ENCODE data around the gene LGR6. TPM values are rescaled to one million over a fixed set of nuclear protein-coding genes. Genes with fewer than 3 reads are reported as not detected.

The LGR6 gene
- total and polyA plus RNA-seq, 2 donors (not counting 1 experiment from before 2014, with no cell fraction given), result 0.28 TPM; not detected in 1

DNA sequence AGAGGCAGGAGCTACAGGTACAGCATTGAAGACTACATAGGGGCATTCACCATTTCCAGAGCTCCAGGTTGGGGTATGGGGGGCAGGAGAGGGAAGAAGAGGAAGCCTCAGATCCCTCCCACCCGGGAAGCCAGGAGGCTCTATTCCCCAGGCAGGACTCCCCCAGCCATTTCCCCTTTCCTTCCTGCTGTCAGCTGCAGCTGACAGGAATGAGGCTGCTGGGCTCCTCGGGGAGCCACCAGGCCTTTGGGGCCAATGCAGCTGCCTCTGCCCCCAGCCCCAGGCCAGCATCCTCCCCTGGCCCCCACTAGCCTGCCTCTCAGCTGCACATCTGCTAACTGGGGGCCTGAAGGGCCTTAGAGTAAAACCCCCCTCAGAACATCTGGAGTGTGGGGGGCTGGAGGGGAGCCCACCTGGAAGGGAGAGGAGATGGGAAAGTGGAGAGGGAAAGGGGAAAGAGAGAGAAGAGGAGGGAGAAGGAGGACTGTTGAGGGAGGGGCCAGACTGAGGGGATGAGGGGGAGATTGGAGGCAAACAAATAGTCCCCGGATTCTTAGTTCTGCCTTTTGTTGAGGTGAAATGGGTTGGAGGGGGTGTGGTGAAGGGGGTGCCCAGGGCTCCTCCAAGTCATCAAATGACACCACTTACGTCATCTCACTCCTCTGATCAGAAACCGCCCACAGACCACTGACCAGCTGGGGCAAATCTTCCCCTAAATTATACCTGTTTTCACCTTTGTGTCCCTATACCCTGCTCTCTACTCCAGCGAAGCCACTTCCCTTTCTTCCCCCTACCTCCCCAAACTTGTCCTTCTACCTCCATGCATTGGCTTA lies 58.0 kb downstream of the LGR6 start:
- WGBS (ENCODE audit: insufficient coverage), result 24% methylated on average over 6 of the region's 6 CpGs
- Mint-ChIP-seq H3K27me3 (peaks cover 42% of the 10 kb centered on the region), H3K4me3 (no peak overlapping the region), H3K4me1 (no peaks in the 10 kb centered on the region), H3K9me3 (ENCODE audit: insufficient read depth) (no peaks in the 10 kb centered on the region), H3K27ac (no peak overlapping the region)
- POLR2A ChIA-PET, result no interaction called here
- intact Hi-C loops (cut with micrococcal nuclease), result no loop called here
- Histone ChIP-seq H3K79me2 (ENCODE audit: control insufficient read depth, insufficient read depth, low read length) (no peaks in the 10 kb centered on the region), H3K27ac (ENCODE audit: low read length in 2 of 2) (no peak overlapping the region), H2AFZ (ENCODE audit: insufficient read depth, low read depth, low read length, poor library complexity, severe bottlenecking) (no peak overlapping the region), H3K36me3 (replicated peaks in 1 of 2; ENCODE audit: control extremely low read depth in 1 of 2, control insufficient read depth in 1 of 2, extremely low read depth in 1 of 2, insufficient read depth in 2 of 2, low read length in 1 of 2) (no peaks in the 10 kb centered on the region), H3K4me2 (replicated peaks; ENCODE audit: low read depth, low read length, poor library complexity, severe bottlenecking) (no peak overlapping the region), H3K4me3 (ENCODE audit: control extremely low read depth in 1 of 5, extremely low read depth in 1 of 5, insufficient read depth in 1 of 5, low read depth in 2 of 5, low read length in 4 of 5) (no peak overlapping the region), H4K20me1 (ENCODE audit: control insufficient read depth, insufficient read depth, low read length, poor library complexity, severe bottlenecking) (no peaks in the 10 kb centered on the region), H3K9me3 (ENCODE audit: control extremely low read depth in 1 of 3, control insufficient read depth in 2 of 3, insufficient read depth in 1 of 3, low read length in 2 of 3) (peaks cover 0 to 4% (median 0%) of the 10 kb centered on the region in 3 donors), H3K4me1 (ENCODE audit: control insufficient read depth in 2 of 2, insufficient read depth in 2 of 2, low read length in 2 of 2) (no peaks in the 10 kb centered on the region), H3K27me3 (replicated peaks in 1 of 4; ENCODE audit: control extremely low read depth in 1 of 4, control insufficient read depth in 3 of 4, insufficient read depth in 4 of 4, low read length in 3 of 4) (peaks cover 0 to 7% (median 1%) of the 10 kb centered on the region in 4 experiments), H3K9ac (ENCODE audit: low read length) (no peak overlapping the region)
- TF ChIP-seq CTCF (IDR thresholded peaks at IDR 0.05), result no peak
- no peak for TF ChIP-seq EZH2 (IDR thresholded peaks at IDR 0.05; ENCODE audit: borderline replicate concordance, insufficient read depth, low read depth, low read length, poor library complexity, severe bottlenecking)
- ATAC-seq (ENCODE audit: low read depth), result no peak
- DNase-seq, result no peak
- CTCF ChIA-PET, result no interaction called here

DNA sequence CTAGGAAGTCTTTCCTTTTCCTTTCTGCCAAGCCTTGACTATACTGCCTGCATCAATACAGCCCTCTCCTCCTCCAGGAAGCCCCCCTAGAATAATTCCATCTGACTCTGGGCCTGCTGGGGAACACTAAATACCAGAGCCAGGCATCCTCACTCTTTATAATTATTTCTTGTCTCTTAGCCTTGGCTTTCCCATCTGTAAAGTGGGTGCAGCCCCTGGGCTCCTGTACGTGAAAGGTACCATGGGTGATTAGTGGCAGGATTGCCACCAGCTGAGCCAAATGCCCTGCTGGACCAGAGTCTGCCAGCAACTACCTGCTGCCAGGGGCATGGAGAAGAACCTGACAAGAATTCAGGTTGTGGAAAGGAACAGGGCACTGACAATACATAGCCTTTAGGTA lies 58.7 kb downstream of the LGR6 start:
- Histone ChIP-seq H3K4me2 (replicated peaks; ENCODE audit: low read depth, low read length, poor library complexity, severe bottlenecking) (no peak overlapping the region), H3K9ac (ENCODE audit: low read length) (no peak overlapping the region), H3K4me3 (ENCODE audit: control extremely low read depth in 1 of 5, extremely low read depth in 1 of 5, insufficient read depth in 1 of 5, low read depth in 2 of 5, low read length in 4 of 5) (no peak overlapping the region), H4K20me1 (ENCODE audit: control insufficient read depth, insufficient read depth, low read length, poor library complexity, severe bottlenecking) (no peaks in the 10 kb centered on the region), H2AFZ (ENCODE audit: insufficient read depth, low read depth, low read length, poor library complexity, severe bottlenecking) (no peak overlapping the region), H3K79me2 (ENCODE audit: control insufficient read depth, insufficient read depth, low read length) (no peaks in the 10 kb centered on the region), H3K4me1 (ENCODE audit: control insufficient read depth in 2 of 2, insufficient read depth in 2 of 2, low read length in 2 of 2) (no peaks in the 10 kb centered on the region), H3K9me3 (ENCODE audit: control extremely low read depth in 1 of 3, control insufficient read depth in 2 of 3, insufficient read depth in 1 of 3, low read length in 2 of 3) (peaks cover 0 to 4% (median 0%) of the 10 kb centered on the region in 3 donors), H3K27ac (ENCODE audit: low read length in 2 of 2) (no peak overlapping the region), H3K36me3 (replicated peaks in 1 of 2; ENCODE audit: control extremely low read depth in 1 of 2, control insufficient read depth in 1 of 2, extremely low read depth in 1 of 2, insufficient read depth in 2 of 2, low read length in 1 of 2) (no peaks in the 10 kb centered on the region), H3K27me3 (replicated peaks in 1 of 4; ENCODE audit: control extremely low read depth in 1 of 4, control insufficient read depth in 3 of 4, insufficient read depth in 4 of 4, low read length in 3 of 4) (peaks cover 0 to 7% (median 1%) of the 10 kb centered on the region in 4 experiments)
- intact Hi-C loops (cut with micrococcal nuclease), result no loop called here
- no peak for ATAC-seq (ENCODE audit: low read depth)
- H3K27ac Mint-ChIP-seq, result no peak overlapping the region
- ChIA-PET POLR2A (no interaction called here), CTCF (no interaction called here)
- no peak overlapping the region for H3K4me3 Mint-ChIP-seq
- H3K9me3 Mint-ChIP-seq (ENCODE audit: insufficient read depth), result no peaks in the 10 kb centered on the region
- peaks cover 41% of the 10 kb centered on the region for H3K27me3 Mint-ChIP-seq
- TF ChIP-seq EZH2 (IDR thresholded peaks at IDR 0.05; ENCODE audit: borderline replicate concordance, insufficient read depth, low read depth, low read length, poor library complexity, severe bottlenecking) (no peak), CTCF (IDR thresholded peaks at IDR 0.05) (no peak)
- no peaks in the 10 kb centered on the region for H3K4me1 Mint-ChIP-seq
- no peak for DNase-seq
- 73% methylated on average over 1 of the region's 1 CpG for WGBS (ENCODE audit: insufficient coverage)
